Spleen (tissue), 11 donors: ENCODE measurements around the gene NGRN. TPM values are rescaled to one million over a fixed set of nuclear protein-coding genes. Genes with fewer than 3 reads are reported as not detected.
"Not testable (repeated sequence)": the region's sequence is repeated elsewhere in the genome, so short reads cannot be mapped to it uniquely, and the experiment has no call there.

ENCODE experiments used
- DNase-seq: peaks from one replicate; pipeline ENCODE4 v3.0.0-alpha.2; 2020
- H3K27ac ChIP-seq, 8 donors: fragments of 200-600 bp; sonication (generic) in 7 of 8; 1 replicate in 4 of 8; 2 replicates in 4 of 8; pipeline versions ENCODE4 v1.5.0 to v1.8.0; 2016 to 2021; ENCODE audit warnings: inconsistent platforms in 4 of 8, mild to moderate bottlenecking in 4 of 8, moderate library complexity in 1 of 8
- H3K27me3 ChIP-seq, 7 donors: fragments of 200-600 bp; sonication (generic) in 6 of 7; replicated peaks in 1 of 7; 1 replicate in 4 of 7; 2 replicates in 3 of 7; pipeline versions ENCODE4 v1.5.0 to v1.8.0; 2016 to 2021; ENCODE audit warnings: inconsistent platforms in 3 of 7, mild to moderate bottlenecking in 1 of 7
- H3K36me3 ChIP-seq, 6 donors: fragments of 200-600 bp; sonication (generic) in 5 of 6; 1 replicate in 4 of 6; 2 replicates in 2 of 6; pipeline versions ENCODE4 v1.5.0 to v1.8.0; 2016 to 2021; ENCODE audit warnings: inconsistent platforms in 2 of 6
- H3K4me1 ChIP-seq, 6 donors: fragments of 200-600 bp; sonication (generic) in 5 of 6; 1 replicate in 3 of 6; 2 replicates in 3 of 6; pipeline versions ENCODE4 v1.5.0 to v1.8.0; 2016 to 2021; ENCODE audit warnings: inconsistent platforms in 3 of 6
- H3K4me3 ChIP-seq, 8 donors: fragments of 200-600 bp; sonication (generic) in 7 of 8; 1 replicate in 4 of 8; 2 replicates in 4 of 8; pipeline versions ENCODE4 v1.5.0 to v1.8.0; 2016 to 2021; ENCODE audit warnings: inconsistent platforms in 4 of 8, mild to moderate bottlenecking in 4 of 8, moderate library complexity in 2 of 8
- H3K9me3 ChIP-seq, 8 donors: fragments of 200-600 bp; sonication (generic) in 7 of 8; 1 replicate in 4 of 8; 2 replicates in 4 of 8; pipeline versions ENCODE4 v1.5.0 to v1.8.0; 2016 to 2021; ENCODE audit warnings: inconsistent platforms in 4 of 8
- POLR2A ChIP-seq, 3 donors: fragments of 450-650 bp; IDR thresholded peaks; one replicate each; pipeline ENCODE4 v1.5.1; 2017; ENCODE audit warnings: antibody characterized with exemption in 3 of 3, mild to moderate bottlenecking in 1 of 3
- POLR2AphosphoS5 ChIP-seq, 3 donors: sonication (generic); formaldehyde crosslinking; IDR thresholded peaks; one replicate each; pipeline ENCODE4 v1.5.1; 2017; ENCODE audit warnings: antibody characterized with exemption in 3 of 3
- WGBS, 5 donors: extraction: QIAGEN DNeasy Blood & Tissue Kit in 3 of 5; methylation state at CpG; one replicate each; pipeline versions ENCODE4 v1.1.5 to v1.1.7; 2013 to 2018; 5-methylcytosine and 5-hydroxymethylcytosine counted together
- intact Hi-C: fragments of 100-400 bp; cut with DNase I; formaldehyde crosslinking; loops from one replicate; pipeline ENCODE4 v1.15.0; 2023; ENCODE audit warnings: low total_unique reads
- polyA plus RNA-seq, 3 donors: library from polyadenylated mRNA; stranded (reverse); fragments of 200-250 nt; gene quantifications; one replicate each; pipeline ENCODE4 v1.2.1, GENCODE V29; 2013
- total RNA-seq, 7 donors: library from RNA; depleted of rRNA in 3 of 7; stranded (reverse); fragments of >200 nt in 3 of 7; fragmentation: NEBNext Ultra II Directional in 4 of 7; extraction: Animal tissue kit (Norgen Biotek cat#: 25700) in 4 of 7; gene quantifications; one replicate each; pipeline versions ENCODE4 v1.1.0 to v1.2.1, GENCODE V29; 2016 to 2021
- TF ChIP-seq, protein P1 (sequence below), 11 experiments: fragments of 200-600 bp in 7 of 11; fragments of 450-650 bp in 4 of 11; sonication (generic) in 4 of 11; IDR thresholded peaks in 8 of 11; conservative IDR thresholded peaks in 3 of 11; 1 replicate in 7 of 11; 2 replicates in 4 of 11; pipeline versions ENCODE4 v1.4.0 to v1.8.0; 2016 to 2021; ENCODE audit warnings: antibody characterized with exemption in 11 of 11, inconsistent platforms in 4 of 11, mild to moderate bottlenecking in 1 of 11
- donor health status: healthy with polysubstance abuse.
- donor health status: DM: no; HTN: no; CAD: no; lungs with moderate emphysema.
- donor health status: DM: no; HTN: no; CAD: no.
- donor health status: Bipolar disorder and iron deficiency.
- donor health status: healthy.
- donor health status: DM: no; HTN: no; CAD: no.
- donor health status: DM: yes; HTN: yes; CAD: no.

Gene NGRN
- total and polyA plus RNA-seq, 10 donors = 27.2 to 53.2 (median 46.6) TPM

DNA sequence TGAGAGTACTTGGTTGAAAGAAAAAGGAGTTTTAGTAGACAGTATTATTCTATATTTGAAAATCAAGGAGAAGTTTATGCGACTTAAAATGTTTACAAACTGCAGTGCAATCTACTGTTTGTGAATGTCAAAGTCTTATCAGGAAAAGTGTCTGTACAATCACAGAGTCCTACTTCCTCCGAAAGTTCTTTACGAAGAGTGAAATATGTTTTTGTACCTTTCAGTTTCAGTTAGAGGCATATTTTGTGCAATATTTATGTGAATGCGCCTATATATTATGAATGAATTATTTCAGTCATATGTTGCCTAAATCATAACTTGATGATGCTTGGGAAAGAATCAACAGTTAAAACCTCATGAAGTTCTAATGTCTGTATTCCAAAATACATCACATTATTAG is 31.5 kb downstream of the NGRN start:
- no peaks in the 10 kb centered on the region for H3K27me3 ChIP-seq
- peaks cover 0 to 24% (median 16%) of the 10 kb centered on the region in 6 donors for H3K4me1 ChIP-seq
- H3K4me3 ChIP-seq = no peak overlapping the region
- WGBS, 5 donors = 71 to 89% (median 74%) methylated on average over 4 of the region's 4 CpGs
- intact Hi-C loops = no loop called here
- no peaks in the 10 kb centered on the region for H3K9me3 ChIP-seq
- H3K36me3 ChIP-seq = no peaks in the 10 kb centered on the region
- no peak overlapping the region for H3K27ac ChIP-seq
- DNase-seq = no peak
- TF ChIP-seq POLR2A (IDR thresholded peaks at IDR 0.05) (no peak), POLR2AphosphoS5 (IDR thresholded peaks at IDR 0.05) (no peak)
- TF ChIP-seq, protein P1, sequence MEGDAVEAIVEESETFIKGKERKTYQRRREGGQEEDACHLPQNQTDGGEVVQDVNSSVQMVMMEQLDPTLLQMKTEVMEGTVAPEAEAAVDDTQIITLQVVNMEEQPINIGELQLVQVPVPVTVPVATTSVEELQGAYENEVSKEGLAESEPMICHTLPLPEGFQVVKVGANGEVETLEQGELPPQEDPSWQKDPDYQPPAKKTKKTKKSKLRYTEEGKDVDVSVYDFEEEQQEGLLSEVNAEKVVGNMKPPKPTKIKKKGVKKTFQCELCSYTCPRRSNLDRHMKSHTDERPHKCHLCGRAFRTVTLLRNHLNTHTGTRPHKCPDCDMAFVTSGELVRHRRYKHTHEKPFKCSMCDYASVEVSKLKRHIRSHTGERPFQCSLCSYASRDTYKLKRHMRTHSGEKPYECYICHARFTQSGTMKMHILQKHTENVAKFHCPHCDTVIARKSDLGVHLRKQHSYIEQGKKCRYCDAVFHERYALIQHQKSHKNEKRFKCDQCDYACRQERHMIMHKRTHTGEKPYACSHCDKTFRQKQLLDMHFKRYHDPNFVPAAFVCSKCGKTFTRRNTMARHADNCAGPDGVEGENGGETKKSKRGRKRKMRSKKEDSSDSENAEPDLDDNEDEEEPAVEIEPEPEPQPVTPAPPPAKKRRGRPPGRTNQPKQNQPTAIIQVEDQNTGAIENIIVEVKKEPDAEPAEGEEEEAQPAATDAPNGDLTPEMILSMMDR (IDR thresholded peaks at IDR 0.05 in 8 of 11, conservative IDR thresholded peaks at IDR 0.05 in 3 of 11) = no peak

DNA sequence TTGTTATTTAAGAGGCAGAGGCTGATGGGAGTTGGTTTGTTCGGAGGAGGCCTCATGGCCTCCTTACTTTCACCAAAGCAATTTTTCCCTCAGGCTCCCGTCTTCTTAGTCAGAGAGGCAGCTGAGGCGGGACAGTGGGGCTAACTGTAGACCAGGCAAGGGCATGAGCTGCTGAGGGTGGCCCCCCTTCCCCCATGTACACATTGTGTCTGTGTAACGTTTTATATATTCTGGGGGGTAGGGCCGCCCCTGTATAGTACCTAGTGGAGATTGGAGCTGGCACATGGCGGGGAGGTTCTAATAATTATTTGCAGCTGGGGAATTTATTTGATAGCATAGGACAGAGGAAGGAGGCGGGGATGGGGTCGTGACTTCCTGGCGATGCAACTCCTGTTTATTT is 35.1 kb downstream of the NGRN start:
- intact Hi-C loops = no loop called here
- no peaks in the 10 kb centered on the region for H3K9me3 ChIP-seq
- no peaks in the 10 kb centered on the region for H3K36me3 ChIP-seq
- H3K27ac ChIP-seq = peak overlapping the region in 1 of 8 donors; percentile 56
- H3K4me1 ChIP-seq = peaks cover 0 to 18% (median 10%) of the 10 kb centered on the region in 6 donors
- WGBS, 5 donors = 86 to 93% (median 88%) methylated on average over 9 of the region's 9 CpGs
- no peaks in the 10 kb centered on the region for H3K27me3 ChIP-seq
- no peak overlapping the region for H3K4me3 ChIP-seq
- TF ChIP-seq, protein P1 (IDR thresholded peaks at IDR 0.05 in 8 of 11, conservative IDR thresholded peaks at IDR 0.05 in 3 of 11) = no peak
- TF ChIP-seq POLR2AphosphoS5 (IDR thresholded peaks at IDR 0.05) (no peak), POLR2A (IDR thresholded peaks at IDR 0.05) (no peak)
- DNase-seq = no peak

DNA sequence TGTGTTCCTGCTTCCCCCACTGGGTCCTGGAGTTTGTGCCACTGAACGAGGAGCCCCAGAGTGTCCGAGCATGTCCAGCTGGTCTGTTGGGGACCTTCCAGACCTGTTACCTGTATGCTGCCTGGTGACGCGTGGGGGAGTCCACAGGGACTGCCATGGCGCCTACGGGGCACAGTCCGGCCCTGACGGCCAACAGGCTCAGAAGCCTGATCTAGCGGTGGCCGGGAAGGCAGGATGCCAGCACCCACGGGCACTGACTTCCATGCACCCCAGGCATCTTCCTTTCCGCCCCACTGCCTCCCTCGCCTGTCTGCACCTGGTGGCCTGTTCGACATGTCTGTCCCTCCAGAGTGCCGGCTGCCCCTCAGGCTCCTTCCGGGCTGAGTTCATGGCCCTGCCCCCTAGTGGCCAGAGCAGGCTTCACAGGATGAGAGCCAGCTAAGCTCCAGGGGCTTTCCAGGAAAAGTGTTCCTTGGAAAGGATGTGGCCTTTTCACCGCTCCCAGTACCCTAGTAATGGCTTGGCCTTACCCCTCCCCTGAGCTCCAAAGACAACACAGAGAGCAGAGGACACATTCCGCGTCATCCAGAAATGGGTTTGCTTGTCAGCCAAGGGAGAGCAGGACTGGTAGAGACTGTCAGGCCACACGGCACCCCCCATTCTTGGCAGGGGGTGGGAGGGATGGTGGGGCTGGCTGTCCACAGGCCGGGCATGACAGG is 35.7 kb downstream of the NGRN start:
- DNase-seq = peak; percentile 90
- no peak overlapping the region for H3K4me3 ChIP-seq
- 61 to 74% (median 66%) methylated on average over 17 to 21 of the region's 21 CpGs for WGBS, 5 donors
- intact Hi-C loops = no loop called here
- peaks cover 0 to 25% (median 14%) of the 10 kb centered on the region in 6 donors for H3K4me1 ChIP-seq
- peak overlapping the region in 6 of 8 donors; percentile 11 to 56 (median 26) for H3K27ac ChIP-seq
- H3K27me3 ChIP-seq = no peaks in the 10 kb centered on the region
- H3K9me3 ChIP-seq = no peaks in the 10 kb centered on the region
- TF ChIP-seq, protein P1 (IDR thresholded peaks at IDR 0.05 in 8 of 11, conservative IDR thresholded peaks at IDR 0.05 in 3 of 11) = peak; percentile 48 to 92 (median 77)
- TF ChIP-seq POLR2AphosphoS5 (IDR thresholded peaks at IDR 0.05) (peak in 1 of 3 donors; percentile 28), POLR2A (IDR thresholded peaks at IDR 0.05) (no peak)
- H3K36me3 ChIP-seq = no peaks in the 10 kb centered on the region

DNA sequence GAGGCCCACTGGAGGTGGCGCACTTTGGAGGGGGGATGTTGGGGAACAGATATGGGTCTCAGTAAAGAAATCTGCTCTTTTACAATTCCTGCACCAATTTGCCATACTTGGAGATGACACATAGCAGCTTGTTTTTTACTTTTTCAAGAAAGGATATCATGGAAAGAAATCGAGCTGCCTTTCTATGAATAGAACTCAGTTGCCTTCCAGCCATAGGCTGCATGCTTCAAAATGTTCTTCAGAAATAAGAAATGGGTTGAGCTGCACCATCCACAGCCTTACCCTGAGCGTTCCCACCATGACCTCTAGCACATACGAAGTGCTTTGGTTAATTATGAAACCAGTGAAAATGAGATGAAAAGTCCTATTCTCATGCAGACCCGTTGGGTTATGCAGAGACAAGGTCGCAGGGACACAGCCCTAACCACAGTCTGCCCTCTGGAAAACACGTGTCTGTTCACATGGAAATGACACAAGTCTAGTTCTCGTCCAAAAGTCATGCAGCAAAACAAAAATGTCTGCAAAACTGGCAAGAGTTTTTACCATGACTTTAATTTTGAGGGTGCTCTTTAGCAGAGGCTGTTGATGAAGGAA is 36.3 kb downstream of the NGRN start:
- Histone ChIP-seq H3K4me3 (no peak overlapping the region), H3K9me3 (no peaks in the 10 kb centered on the region), H3K36me3 (no peaks in the 10 kb centered on the region), H3K4me1 (peaks cover 0 to 31% (median 20%) of the 10 kb centered on the region in 6 donors), H3K27ac (peak overlapping the region in 5 of 8 donors; percentile 11 to 56 (median 33)), H3K27me3 (no peaks in the 10 kb centered on the region)
- WGBS, 5 donors = 63 to 87% (median 73%) methylated on average over 8 of the region's 8 CpGs
- intact Hi-C loops = no loop called here
- TF ChIP-seq, protein P1 (IDR thresholded peaks at IDR 0.05 in 8 of 11, conservative IDR thresholded peaks at IDR 0.05 in 3 of 11) = no peak
- no peak for TF ChIP-seq POLR2AphosphoS5 (IDR thresholded peaks at IDR 0.05)
- no peak for TF ChIP-seq POLR2A (IDR thresholded peaks at IDR 0.05)
- DNase-seq = no peak

DNA sequence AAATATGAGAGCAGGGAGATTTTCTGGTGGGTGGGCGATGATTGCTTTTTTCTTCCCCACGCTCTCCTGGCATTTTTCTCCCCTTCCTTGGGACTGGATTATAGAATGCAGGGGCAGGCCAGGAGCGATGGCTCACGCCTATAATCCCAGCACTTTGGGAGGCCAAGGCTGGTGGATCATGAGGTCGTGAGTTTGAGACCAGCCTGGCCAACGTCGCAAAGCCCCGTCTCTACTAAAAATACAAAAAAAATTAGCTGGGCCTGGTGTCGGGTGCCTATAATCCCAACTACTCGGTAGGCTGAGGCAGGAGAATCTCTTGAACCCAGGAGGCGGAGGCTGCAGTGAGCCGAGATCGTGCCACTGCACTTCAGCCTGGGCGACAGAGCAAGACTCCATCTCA is 39.9 kb downstream of the NGRN start:
- H3K4me3 ChIP-seq, H3K27ac ChIP-seq, H3K27me3 ChIP-seq, DNase-seq, H3K9me3 ChIP-seq, H3K36me3 ChIP-seq, intact Hi-C loops: not testable (repeated sequence)
- H3K4me1 ChIP-seq = peaks cover 0 to 42% (median 25%) of the 10 kb centered on the region in 6 donors
- WGBS, 5 donors = 90 to 97% (median 96%) methylated on average over 14 of the region's 14 CpGs
